HEK293 (cell line): ENCODE data around the gene LYST.

Source experiments
- CTCF ChIA-PET: fragments of 350-600 bp; formaldehyde crosslinking; extraction: SDS; loops from one replicate; lab custom pipeline; 2021; ENCODE audit warnings: antibody characterized with exemption; lab: Yijun Ruan, JAX
- POLR2A ChIA-PET: fragments of 300-600 bp; formaldehyde crosslinking; extraction: SDS; loops from one replicate; lab custom pipeline; 2020; ENCODE audit warnings: antibody characterized with exemption, inconsistent platforms; lab: Yijun Ruan, JAX
- H3K27ac ChIP-seq: fragments of 200-500 bp; sonication (Bioruptor generic); 2 replicates; pipeline ENCODE4 v1.5.1; 2014; ENCODE audit warnings: low read depth, low read length, control low read depth, inconsistent platforms; ENCODE audit errors: extremely low read depth
- H3K36me3 ChIP-seq, 2 experiments: fragments of 200-500 bp in 1 of 2; sonication (Bioruptor generic) in 1 of 2; 1 replicate in 1 of 2; 2 replicates in 1 of 2; pipeline ENCODE4 v1.5.1; 2014 to 2017; ENCODE audit warnings: inconsistent platforms in 2 of 2, low read length in 2 of 2; ENCODE audit not compliant: control insufficient read depth in 2 of 2, insufficient read depth in 1 of 2
- H3K4me1 ChIP-seq: fragments of 200-500 bp; sonication (Bioruptor generic); 2 replicates; pipeline ENCODE4 v1.5.1; 2014; ENCODE audit warnings: mild to moderate bottlenecking, low read length, inconsistent platforms; ENCODE audit not compliant: control insufficient read depth, insufficient read depth
- H3K4me3 ChIP-seq: 2 replicates; pipeline ENCODE4 v1.5.1; 2011; ENCODE audit warnings: low read depth, mild to moderate bottlenecking, control low read depth, low read length, moderate library complexity
- H3K9me3 ChIP-seq: fragments of 200-500 bp; sonication (Bioruptor generic); 2 replicates; pipeline ENCODE4 v1.5.1; 2014; ENCODE audit warnings: low read depth, low read length, inconsistent platforms; ENCODE audit not compliant: control insufficient read depth, insufficient read depth
- AEBP2 ChIP-seq: fragments of 450-650 bp; formaldehyde crosslinking; IDR thresholded peaks from 2 replicates; pipeline ENCODE4 v1.5.1; 2016; ENCODE audit warnings: missing biosample characterization, missing genetic modification characterization, borderline replicate concordance
- GFI1B ChIP-seq: fragments of 450-650 bp; formaldehyde crosslinking; IDR thresholded peaks from 2 replicates; pipeline ENCODE4 v1.5.1; 2016; ENCODE audit warnings: missing biosample characterization, missing genetic modification characterization
- GLIS1 ChIP-seq: fragments of 450-650 bp; formaldehyde crosslinking; IDR thresholded peaks from 2 replicates; pipeline ENCODE4 v1.5.1; 2016; ENCODE audit warnings: missing biosample characterization, missing genetic modification characterization
- GLIS2 ChIP-seq: fragments of 450-650 bp; formaldehyde crosslinking; IDR thresholded peaks from 2 replicates; pipeline ENCODE4 v1.5.1; 2016; ENCODE audit warnings: missing biosample characterization, missing genetic modification characterization
- HOXD13 ChIP-seq: sonication (generic); formaldehyde crosslinking; IDR thresholded peaks from 2 replicates; pipeline ENCODE4 v1.8.0; 2022; ENCODE audit warnings: missing genetic modification reagents, borderline replicate concordance
- KLF16 ChIP-seq: fragments of 450-650 bp; formaldehyde crosslinking; IDR thresholded peaks from 2 replicates; pipeline ENCODE4 v1.5.1; 2017; ENCODE audit warnings: missing biosample characterization, missing genetic modification characterization
- MEIS1 ChIP-seq: sonication (generic); formaldehyde crosslinking; IDR thresholded peaks from 2 replicates; pipeline ENCODE4 v1.8.1; 2022; ENCODE audit warnings: missing genetic modification reagents, mild to moderate bottlenecking, borderline replicate concordance
- MZF1 ChIP-seq: fragments of 450-650 bp; formaldehyde crosslinking; IDR thresholded peaks from 2 replicates; pipeline ENCODE4 v1.5.1; 2017; ENCODE audit warnings: missing biosample characterization, missing genetic modification characterization, borderline replicate concordance
- PRDM6 ChIP-seq: fragments of 450-650 bp; formaldehyde crosslinking; IDR thresholded peaks from 2 replicates; pipeline ENCODE4 v1.5.1; 2017; ENCODE audit warnings: missing biosample characterization, missing genetic modification characterization
- TSHZ1 ChIP-seq: fragments of 450-650 bp; formaldehyde crosslinking; IDR thresholded peaks from 2 replicates; pipeline ENCODE4 v1.5.1; 2016; ENCODE audit warnings: missing biosample characterization, missing genetic modification characterization, borderline replicate concordance
- YY2 ChIP-seq: fragments of 450-650 bp; formaldehyde crosslinking; IDR thresholded peaks from 2 replicates; pipeline ENCODE4 v1.5.1; 2016; ENCODE audit warnings: missing biosample characterization, missing genetic modification characterization
- ZBTB20 ChIP-seq: fragments of 450-650 bp; formaldehyde crosslinking; IDR thresholded peaks from 2 replicates; pipeline ENCODE4 v1.5.1; 2016; ENCODE audit warnings: missing biosample characterization, missing genetic modification characterization
- ZNF112 ChIP-seq: fragments of 450-650 bp; formaldehyde crosslinking; IDR thresholded peaks from 2 replicates; pipeline ENCODE4 v1.5.0; 2017; ENCODE audit warnings: missing biosample characterization, missing genetic modification characterization
- ZNF155 ChIP-seq: fragments of 450-650 bp; formaldehyde crosslinking; IDR thresholded peaks from 2 replicates; pipeline ENCODE4 v1.5.1; 2016; ENCODE audit warnings: missing biosample characterization, missing genetic modification characterization
- ZNF175 ChIP-seq: fragments of 450-650 bp; formaldehyde crosslinking; IDR thresholded peaks from 2 replicates; pipeline ENCODE4 v1.5.1; 2016; ENCODE audit warnings: missing biosample characterization, missing genetic modification characterization
- ZNF214 ChIP-seq: fragments of 450-650 bp; formaldehyde crosslinking; IDR thresholded peaks from 2 replicates; pipeline ENCODE4 v1.5.1; 2017; ENCODE audit warnings: missing biosample characterization, mild to moderate bottlenecking, missing genetic modification characterization, borderline replicate concordance
- ZNF248 ChIP-seq: fragments of 450-650 bp; formaldehyde crosslinking; IDR thresholded peaks from 2 replicates; pipeline ENCODE4 v1.5.1; 2017; ENCODE audit warnings: missing biosample characterization, missing genetic modification characterization
- ZNF266 ChIP-seq: fragments of 450-650 bp; formaldehyde crosslinking; IDR thresholded peaks from 2 replicates; pipeline ENCODE4 v1.5.1; 2016; ENCODE audit warnings: missing biosample characterization, missing genetic modification characterization, low read depth
- ZNF280D ChIP-seq: fragments of 450-650 bp; formaldehyde crosslinking; IDR thresholded peaks from 2 replicates; pipeline ENCODE4 v1.5.1; 2016; ENCODE audit warnings: missing biosample characterization, missing genetic modification characterization
- ZNF391 ChIP-seq: fragments of 450-650 bp; formaldehyde crosslinking; IDR thresholded peaks from 2 replicates; pipeline ENCODE4 v1.5.1; 2016; ENCODE audit warnings: low read depth, missing biosample characterization, missing genetic modification characterization, borderline replicate concordance
- ZNF621 ChIP-seq: fragments of 450-650 bp; formaldehyde crosslinking; IDR thresholded peaks from 2 replicates; pipeline ENCODE4 v1.5.1; 2017; ENCODE audit warnings: missing biosample characterization, missing genetic modification characterization
- TF ChIP-seq, protein P1 (sequence below): fragments of 450-650 bp; formaldehyde crosslinking; IDR thresholded peaks from 2 replicates; pipeline ENCODE4 v1.5.1; 2017; ENCODE audit warnings: missing biosample characterization, missing genetic modification characterization

The LYST gene

DNA sequence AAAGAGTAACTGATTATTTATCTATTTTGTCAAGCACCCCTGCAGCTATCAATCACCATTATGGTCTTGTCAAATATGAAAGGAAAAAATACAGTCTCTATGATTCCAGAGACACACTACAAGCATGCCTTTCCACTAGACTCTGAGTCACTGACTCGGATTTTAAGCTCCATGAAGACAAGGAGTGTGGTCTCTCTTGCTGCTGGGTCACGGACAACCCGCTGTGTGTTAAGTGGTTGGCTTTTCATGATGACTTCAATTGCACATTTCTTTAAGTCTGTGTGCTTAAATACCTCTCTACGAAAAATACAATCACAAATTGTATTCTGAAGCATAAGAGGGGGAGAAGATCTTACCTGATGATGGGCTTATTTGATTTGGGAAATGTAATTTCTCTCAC, 203.1 kb downstream of the LYST start:
- POLR2A ChIA-PET = no interaction called here
- CTCF ChIA-PET = interaction anchor here (0.7 kb wide), 1 partner anchor 1538 kb away, joined by 3 read pairs; no protein-coding TSS in a partner anchor
- no peak overlapping the region for H3K4me3 ChIP-seq

GRCh38 chr1:235661568-235661967, 205.1 kb downstream of the LYST start:
- ChIA-PET POLR2A (no interaction called here), CTCF (interaction anchor here (0.6 to 2.3 kb wide), 5 partner anchors 12 to 311 kb away, joined by 3 to 7 read pairs (median 4); no protein-coding TSS in a partner anchor)
- Histone ChIP-seq H3K9me3 (no peaks in the 10 kb centered on the region), H3K36me3 (peaks cover 0 to 4% of the 10 kb centered on the region in 2 experiments; a peak in 1 of 3 replicates), H3K4me3 (no peak overlapping the region), H3K4me1 (0 out of 2 replicates have a peak, but pooled peaks cover 3% of the 10 kb centered on the region), H3K27ac (no peak overlapping the region)
- TF ChIP-seq GFI1B (no peak), ZBTB20 (tag by site-specific recombination) (no peak), ZNF621 (tag by site-specific recombination) (no peak), KLF16 (tag by site-specific recombination) (no peak), ZNF112 (tag by site-specific recombination) (no peak), ZNF214 (tag by site-specific recombination) (no peak), ZNF266 (tag by site-specific recombination) (no peak), YY2 (no peak), ZNF391 (tag by site-specific recombination) (no peak), MEIS1 (CRISPR knock-in tag) (no peak), TSHZ1 (tag by site-specific recombination) (no peak), ZNF280D (no peak), HOXD13 (no peak), ZNF248 (tag by site-specific recombination) (no peak), GLIS1 (tag by site-specific recombination) (no peak), ZNF175 (no peak)

More for the DNA sequence above, 203.1 kb downstream of the LYST start:
- no peaks in the 10 kb centered on the region for H3K4me1 ChIP-seq
- peaks cover 0 to 4% of the 10 kb centered on the region in 2 experiments; a peak in 1 of 3 replicates for H3K36me3 ChIP-seq
- H3K9me3 ChIP-seq = no peaks in the 10 kb centered on the region
- no peak for TF ChIP-seq MZF1
- TF ChIP-seq, protein P1, sequence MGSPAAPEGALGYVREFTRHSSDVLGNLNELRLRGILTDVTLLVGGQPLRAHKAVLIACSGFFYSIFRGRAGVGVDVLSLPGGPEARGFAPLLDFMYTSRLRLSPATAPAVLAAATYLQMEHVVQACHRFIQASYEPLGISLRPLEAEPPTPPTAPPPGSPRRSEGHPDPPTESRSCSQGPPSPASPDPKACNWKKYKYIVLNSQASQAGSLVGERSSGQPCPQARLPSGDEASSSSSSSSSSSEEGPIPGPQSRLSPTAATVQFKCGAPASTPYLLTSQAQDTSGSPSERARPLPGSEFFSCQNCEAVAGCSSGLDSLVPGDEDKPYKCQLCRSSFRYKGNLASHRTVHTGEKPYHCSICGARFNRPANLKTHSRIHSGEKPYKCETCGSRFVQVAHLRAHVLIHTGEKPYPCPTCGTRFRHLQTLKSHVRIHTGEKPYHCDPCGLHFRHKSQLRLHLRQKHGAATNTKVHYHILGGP (tag by site-specific recombination) = no peak
- TF ChIP-seq AEBP2 = no peak
- no peak for TF ChIP-seq ZNF155 (tag by site-specific recombination)
- TF ChIP-seq GLIS2 = no peak
- TF ChIP-seq PRDM6 (tag by site-specific recombination) = 0 out of 2 replicates have a peak, but pooled peaks have one; percentile 8
- no peak overlapping the region for H3K27ac ChIP-seq
